Stimulated activated CD4-positive, alpha-beta T cell treated with anti-CD3 and anti-CD28 coated beads, Interleukin-4, amount 100 ng/mL, for 48 hours (primary cell): ENCODE data around the gene ATP8B4.
"Not testable (repeated sequence)": the region's sequence is repeated elsewhere in the genome, so short reads cannot be mapped to it uniquely, and the experiment has no call there.

Experiments
- DNase-seq, 2 donors: peaks; one replicate each; pipeline ENCODE4 v3.0.0-alpha.2; 2020; ENCODE audit warnings: low read depth in 2 of 2

The ATP8B4 gene

GRCh38 chr15:50009634-50010033, 109.4 kb downstream of the ATP8B4 start:
- no peak for DNase-seq

DNA sequence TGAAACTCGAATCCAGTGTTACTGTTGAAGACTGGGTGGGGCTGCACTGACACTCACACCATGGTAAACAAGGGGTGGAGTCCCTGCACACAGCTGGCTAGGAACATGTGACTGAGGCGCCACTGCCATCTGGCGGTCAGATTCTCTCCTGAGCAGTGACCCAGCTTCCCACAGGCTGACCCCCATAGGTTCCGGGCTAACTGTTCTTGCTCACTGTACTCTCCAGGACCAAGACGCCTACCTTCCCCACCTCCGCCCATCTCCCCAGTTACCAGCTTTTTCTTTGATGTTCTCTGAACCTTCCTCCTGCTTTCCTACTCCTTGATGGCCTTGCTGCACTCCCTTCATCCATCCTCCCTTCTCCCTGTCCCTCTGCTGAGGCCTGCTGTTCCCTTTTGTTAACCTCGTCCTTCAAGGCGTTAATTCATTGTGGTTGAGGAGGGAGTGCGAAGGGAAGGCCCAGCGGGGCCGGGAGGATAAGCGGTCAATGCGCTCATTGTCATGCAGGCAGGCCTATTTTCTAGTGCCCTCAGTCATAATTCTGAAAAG, 115.2 kb downstream of the ATP8B4 start:
- peak; percentile 37 to 43 for DNase-seq

- no peak for DNase-seq
Observed at GRCh38 chr15:49991587-49991986, 127.4 kb downstream of the ATP8B4 start.

GRCh38 chr15:49990835-49991545, 128.0 kb downstream of the ATP8B4 start:
- no peak for DNase-seq

GRCh38 chr15:49989498-49989897, 129.5 kb downstream of the ATP8B4 start:
- DNase-seq: no peak

DNA sequence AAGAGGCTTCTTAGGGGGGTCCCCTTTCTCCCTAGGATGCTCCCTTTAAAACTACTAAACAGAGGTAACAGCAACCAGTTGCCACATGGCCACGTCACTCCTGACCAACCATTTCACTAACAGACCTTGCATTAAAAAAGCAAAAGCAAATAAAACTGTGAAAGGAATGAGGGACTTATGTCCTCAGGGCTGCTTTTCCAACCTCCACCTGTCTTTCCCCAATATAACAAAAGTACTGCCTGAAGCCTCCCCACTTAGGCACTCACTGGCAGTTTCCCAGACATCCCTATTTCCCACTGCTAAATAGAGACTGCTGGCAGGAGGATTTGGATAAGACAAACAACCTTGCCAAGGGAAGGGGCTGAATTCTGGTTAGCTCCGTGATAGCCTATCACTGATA, 130.3 kb downstream of the ATP8B4 start:
- DNase-seq: no peak

- no peak for DNase-seq
Observed at GRCh38 chr15:49987896-49988295, 131.1 kb downstream of the ATP8B4 start.

DNA sequence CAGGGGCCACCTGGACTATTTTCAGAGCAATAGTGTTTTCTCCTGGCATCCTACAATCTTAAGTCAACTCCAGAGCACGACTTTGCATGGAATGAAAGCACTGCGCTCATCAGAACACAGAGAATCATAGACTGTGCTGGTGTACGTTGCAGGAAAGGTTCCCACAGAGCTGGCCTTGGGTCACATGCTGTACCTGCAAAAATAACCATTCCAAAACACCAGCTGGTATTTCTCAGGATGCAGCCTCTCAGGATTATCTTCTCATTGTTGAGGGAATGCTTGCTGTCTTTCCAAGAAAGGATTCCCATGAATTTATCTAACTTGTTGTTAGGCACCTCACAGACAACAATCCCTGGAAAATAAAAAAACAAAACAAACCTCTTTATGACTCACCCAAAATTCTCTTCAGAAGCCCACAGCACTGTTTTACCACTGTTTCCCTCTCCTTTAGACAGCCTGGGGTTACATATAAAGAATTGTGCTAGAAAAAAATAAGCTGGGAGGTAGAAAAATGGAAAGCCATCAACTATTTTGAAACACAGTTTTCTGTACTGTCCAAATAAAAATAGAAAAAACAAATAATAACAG, 131.7 kb downstream of the ATP8B4 start:
- no peak for DNase-seq

DNA sequence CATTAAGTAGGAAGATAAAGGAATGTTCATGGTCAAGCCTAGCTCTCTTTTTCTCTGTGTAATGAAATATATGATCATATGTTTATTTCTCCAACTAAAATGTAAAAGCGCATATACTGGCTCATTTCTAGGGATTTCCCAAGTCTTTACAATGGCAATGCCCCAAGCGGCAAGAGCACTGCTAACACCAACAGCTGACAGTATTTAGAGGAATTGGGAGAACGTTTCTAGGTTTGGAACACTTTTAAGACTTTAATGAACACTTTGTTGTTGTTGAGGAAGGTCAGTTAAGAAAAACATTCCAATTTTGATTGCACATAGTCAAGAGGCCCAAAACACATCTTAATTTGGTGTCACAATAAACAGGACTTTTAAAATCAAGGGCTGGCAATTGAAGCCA, 132.7 kb downstream of the ATP8B4 start:
- no peak for DNase-seq

- DNase-seq: no peak
Observed at GRCh38 chr15:49985463-49985862, 133.6 kb downstream of the ATP8B4 start.

- no peak for DNase-seq
Observed at GRCh38 chr15:49984436-49984835, 134.6 kb downstream of the ATP8B4 start.

GRCh38 chr15:49982584-49982983, 136.4 kb downstream of the ATP8B4 start:
- DNase-seq: no peak

DNA sequence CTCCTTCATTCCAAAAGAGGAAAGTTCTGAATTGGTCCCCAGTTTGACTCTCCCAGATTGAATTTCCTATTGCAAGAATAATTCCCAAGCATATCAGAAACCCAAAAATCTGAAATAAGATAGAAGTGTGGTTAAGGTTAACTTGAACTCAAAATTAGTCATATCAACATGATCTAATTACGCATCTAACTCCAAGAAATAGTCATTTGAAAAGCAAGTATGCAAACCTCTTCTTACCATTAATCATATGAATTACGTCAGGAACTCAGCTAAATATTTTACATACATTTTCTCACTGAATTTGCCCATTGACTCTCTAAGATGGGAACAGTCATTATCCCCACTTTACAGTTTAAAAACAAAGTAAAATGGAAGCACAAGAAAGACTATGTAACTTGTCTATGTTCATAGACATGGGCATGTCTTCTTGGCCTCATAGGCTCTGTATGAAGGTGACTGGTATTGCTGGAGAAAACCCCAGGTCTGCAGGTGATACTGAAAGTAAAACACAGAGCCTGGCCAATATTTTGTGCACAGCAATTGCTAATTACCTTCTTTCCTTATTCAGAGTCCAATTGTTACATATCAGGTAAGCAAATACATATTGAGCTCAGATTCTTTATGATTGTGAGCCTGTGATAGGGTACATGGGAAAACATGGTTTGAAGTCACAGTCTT, 139.2 kb downstream of the ATP8B4 start:
- no peak for DNase-seq

DNA sequence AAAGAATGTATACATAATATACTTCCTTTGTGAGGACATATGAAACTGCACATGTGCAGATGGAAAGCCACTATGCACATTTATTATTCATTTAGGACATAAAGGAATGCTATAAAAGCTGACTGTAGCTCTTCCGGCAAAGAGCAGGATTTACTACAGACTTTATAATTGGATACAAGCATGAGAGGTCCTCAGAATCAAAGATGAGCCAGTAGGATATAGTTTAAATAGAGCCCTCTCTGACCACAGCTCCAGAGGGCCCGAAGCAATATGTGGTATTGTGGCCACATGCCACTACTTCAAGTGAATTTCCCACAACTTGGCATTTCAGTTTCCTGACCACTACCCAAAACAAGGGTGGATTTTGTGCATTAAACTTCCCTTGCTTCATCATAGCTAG, 140.9 kb downstream of the ATP8B4 start:
- DNase-seq: no peak

GRCh38 chr15:49977306-49977705, 141.7 kb downstream of the ATP8B4 start:
- DNase-seq: no peak

DNA sequence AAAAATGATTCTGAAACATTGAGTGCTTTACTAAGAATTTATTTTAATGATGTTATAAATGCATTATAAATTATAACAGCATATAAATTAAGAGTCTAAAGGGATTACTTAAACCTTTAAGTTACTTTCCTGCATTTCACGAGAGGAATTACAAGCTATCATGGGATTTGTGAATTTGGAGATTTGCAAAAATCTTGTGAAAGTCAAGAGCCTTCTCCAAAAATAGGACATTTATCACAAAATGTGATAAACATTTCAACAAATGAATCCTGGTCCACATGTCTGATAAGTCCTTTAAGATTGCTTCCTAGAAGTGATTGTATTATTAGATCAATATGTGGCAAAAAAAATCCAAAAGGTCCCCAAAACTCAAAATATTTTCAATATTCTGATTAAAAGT, 154.5 kb downstream of the ATP8B4 start:
- no peak for DNase-seq

DNA sequence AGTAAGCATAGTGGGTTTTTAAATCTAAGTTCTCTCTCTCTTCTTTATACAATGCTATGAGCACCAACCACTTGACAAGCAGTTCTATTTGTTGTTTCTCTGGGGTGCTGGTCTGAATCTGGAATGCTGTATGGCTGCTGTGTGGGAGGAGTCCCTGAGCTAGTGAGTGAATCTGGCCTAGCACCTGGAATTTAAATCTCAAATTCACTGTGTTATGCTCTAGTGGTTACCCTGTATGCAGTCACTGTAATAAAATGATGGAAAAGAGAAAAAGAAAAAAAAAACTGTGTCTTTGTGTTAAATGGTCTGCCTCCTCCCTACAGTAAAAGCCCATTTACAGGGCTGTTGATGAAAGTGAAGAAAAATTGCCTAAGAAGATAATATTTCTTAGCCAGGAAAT, 155.0 kb downstream of the ATP8B4 start:
- DNase-seq: no peak

DNA sequence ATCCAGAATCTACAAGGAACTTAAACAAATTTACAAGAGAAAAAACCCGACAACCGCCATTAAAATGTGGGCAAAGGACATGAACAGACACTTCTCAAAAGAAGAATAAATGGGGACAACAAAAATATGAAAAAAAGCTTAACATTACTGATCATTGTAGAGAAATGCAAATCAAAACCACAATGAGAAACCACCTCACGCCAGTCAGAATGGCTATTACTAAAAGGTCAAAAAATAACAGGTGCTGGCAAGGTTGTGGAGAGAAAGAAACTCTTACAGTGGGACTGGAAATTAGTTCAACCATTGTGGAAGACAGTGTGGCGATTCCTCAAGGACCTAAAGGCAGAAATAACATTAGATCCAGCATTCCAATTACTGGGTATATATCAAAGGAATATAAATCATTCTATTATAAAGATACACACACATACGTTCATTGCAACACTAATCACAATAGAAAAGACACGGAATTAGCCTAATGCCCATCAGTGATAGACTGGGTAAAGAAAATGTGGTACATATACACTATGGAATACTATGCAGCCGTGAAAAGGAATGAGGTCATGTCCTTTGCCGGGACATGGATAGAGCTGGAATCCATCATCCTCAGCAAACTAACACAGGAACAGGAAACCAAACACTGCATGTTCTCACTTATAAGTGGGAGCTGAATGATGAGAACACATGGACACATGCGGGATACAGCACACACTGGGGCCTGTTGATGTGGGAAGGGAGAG, 155.8 kb downstream of the ATP8B4 start:
- not testable (repeated sequence) for DNase-seq

GRCh38 chr15:49962044-49962602, 156.9 kb downstream of the ATP8B4 start:
- no peak for DNase-seq

- no peak for DNase-seq
Observed at GRCh38 chr15:49953421-49953820, 165.6 kb downstream of the ATP8B4 start.

DNA sequence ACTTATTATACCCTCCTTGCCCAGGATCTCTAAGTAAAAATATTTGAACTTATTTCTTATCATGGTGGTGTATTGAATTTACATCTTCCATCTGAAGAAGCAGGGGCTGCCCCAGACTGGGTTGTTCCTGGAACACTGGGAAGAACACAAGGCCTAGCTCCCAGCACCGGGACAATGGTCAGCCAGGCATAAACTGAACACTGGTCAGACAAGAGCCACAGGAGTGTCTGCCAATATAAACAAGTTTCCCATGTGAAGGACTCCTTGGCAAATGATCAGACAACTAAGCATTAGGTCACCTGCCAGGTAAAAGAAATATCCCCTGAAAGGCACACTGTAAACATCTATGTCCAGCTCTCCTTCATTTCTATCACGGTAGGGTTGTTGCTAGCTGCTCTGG, 172.4 kb downstream of the ATP8B4 start:
- DNase-seq: no peak

- no peak for DNase-seq
Observed at GRCh38 chr15:49934487-49934886, 184.5 kb downstream of the ATP8B4 start.
